ENCODE measurements around the gene INF2. TPM values are rescaled to one million over a fixed set of nuclear protein-coding genes. Genes with fewer than 3 reads are reported as not detected.

Gene INF2
- total and polyA plus RNA-seq, 2 experiments from 2014 or later, result 14.1 to 62.4 TPM

- TF ChIP-seq CTCF (IDR thresholded peaks at IDR 0.05; ENCODE audit: low read depth, low read length), result no peak
- Histone ChIP-seq H3K27ac (no peak overlapping the region), H3K4me3 (no peak overlapping the region), H3K27me3 (no peaks in the 10 kb centered on the region), H3K36me3 (no peaks in the 10 kb centered on the region), H3K4me1 (ENCODE audit: low read depth) (no peaks in the 10 kb centered on the region), H3K9me3 (ENCODE audit: low read depth) (no peaks in the 10 kb centered on the region)
- DNase-seq (ENCODE audit: low read depth in 1 of 2, low spot score in 1 of 2), result no peak
Observed at GRCh38 chr14:104729835-104730181, 40.4 kb downstream of the INF2 start.

DNA sequence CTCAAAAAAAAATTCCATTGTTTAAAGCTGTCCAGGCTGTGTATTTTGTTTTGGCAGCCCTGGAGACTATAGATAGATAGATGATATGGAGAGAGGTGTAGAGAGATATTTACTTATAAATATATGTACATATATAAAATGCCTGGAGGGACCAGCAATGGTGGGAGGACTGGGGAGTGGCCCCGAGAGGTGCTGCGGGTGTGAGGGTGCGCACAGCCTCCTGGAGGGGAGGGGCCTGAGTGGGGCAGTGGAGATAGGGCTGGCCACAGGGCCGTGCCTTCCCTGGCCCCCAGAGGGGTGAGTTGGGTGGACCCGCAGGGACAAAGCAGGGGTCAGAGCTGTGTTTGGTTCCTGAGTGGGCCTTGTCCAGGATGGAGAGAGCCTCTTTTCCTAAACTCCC is 41.1 kb downstream of the INF2 start:
- Histone ChIP-seq H3K36me3 (no peaks in the 10 kb centered on the region), H3K9me3 (ENCODE audit: low read depth) (no peaks in the 10 kb centered on the region), H3K4me3 (no peak overlapping the region), H3K27ac (no peak overlapping the region), H3K4me1 (ENCODE audit: low read depth) (no peaks in the 10 kb centered on the region), H3K27me3 (no peaks in the 10 kb centered on the region)
- no peak for DNase-seq (ENCODE audit: low read depth in 1 of 2, low spot score in 1 of 2)
- no peak for TF ChIP-seq CTCF (IDR thresholded peaks at IDR 0.05; ENCODE audit: low read depth, low read length)

- no peaks in the 10 kb centered on the region for H3K27me3 ChIP-seq
- H3K36me3 ChIP-seq, result no peaks in the 10 kb centered on the region
- no peaks in the 10 kb centered on the region for H3K9me3 ChIP-seq (ENCODE audit: low read depth)
- TF ChIP-seq CTCF (IDR thresholded peaks at IDR 0.05; ENCODE audit: low read depth, low read length), result peak; percentile 33
- no peak overlapping the region for H3K27ac ChIP-seq
- no peaks in the 10 kb centered on the region for H3K4me1 ChIP-seq (ENCODE audit: low read depth)
- peak in 1 of 2 donors; percentile 45 for DNase-seq (ENCODE audit: low read depth in 1 of 2, low spot score in 1 of 2)
- no peak overlapping the region for H3K4me3 ChIP-seq
Observed at GRCh38 chr14:104731320-104732294, 42.2 kb downstream of the INF2 start.

DNA sequence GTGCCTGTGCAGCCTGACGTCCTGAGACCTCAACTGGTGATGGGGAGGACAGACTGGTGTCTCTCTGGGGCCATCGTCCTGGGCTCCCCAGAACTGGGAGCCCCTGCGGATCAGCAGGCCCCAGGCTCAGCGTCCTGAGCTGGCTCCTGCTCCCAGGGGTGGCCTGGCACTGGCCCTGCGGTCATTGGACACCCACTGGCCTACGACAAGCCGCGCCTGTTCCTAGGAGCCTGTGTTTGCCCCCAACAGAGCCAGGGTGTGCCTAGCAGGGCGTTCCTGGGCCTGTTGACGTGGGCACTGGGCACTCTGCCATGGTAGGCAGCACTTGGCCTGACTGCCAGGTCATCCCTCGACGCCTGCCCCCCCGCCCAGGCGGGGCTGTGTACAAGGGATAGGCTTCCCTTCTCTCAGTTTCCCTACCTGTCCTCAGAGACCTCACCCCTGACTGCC is 43.0 kb downstream of the INF2 start:
- no peak for TF ChIP-seq CTCF (IDR thresholded peaks at IDR 0.05; ENCODE audit: low read depth, low read length)
- Histone ChIP-seq H3K36me3 (no peaks in the 10 kb centered on the region), H3K4me3 (no peak overlapping the region), H3K27me3 (no peaks in the 10 kb centered on the region), H3K4me1 (ENCODE audit: low read depth) (no peaks in the 10 kb centered on the region), H3K27ac (no peak overlapping the region), H3K9me3 (ENCODE audit: low read depth) (no peaks in the 10 kb centered on the region)
- no peak for DNase-seq (ENCODE audit: low read depth in 1 of 2, low spot score in 1 of 2)

- H3K36me3 ChIP-seq, result no peaks in the 10 kb centered on the region
- no peak for TF ChIP-seq CTCF (IDR thresholded peaks at IDR 0.05; ENCODE audit: low read depth, low read length)
- no peak for DNase-seq (ENCODE audit: low read depth in 1 of 2, low spot score in 1 of 2)
- H3K27me3 ChIP-seq, result no peaks in the 10 kb centered on the region
- H3K4me3 ChIP-seq, result no peak overlapping the region
- no peak overlapping the region for H3K27ac ChIP-seq
- no peaks in the 10 kb centered on the region for H3K9me3 ChIP-seq (ENCODE audit: low read depth)
- H3K4me1 ChIP-seq (ENCODE audit: low read depth), result no peaks in the 10 kb centered on the region
Observed at GRCh38 chr14:104732931-104733681, 43.7 kb downstream of the INF2 start.
